ENCODE measurements around the gene ALK.

DNA sequence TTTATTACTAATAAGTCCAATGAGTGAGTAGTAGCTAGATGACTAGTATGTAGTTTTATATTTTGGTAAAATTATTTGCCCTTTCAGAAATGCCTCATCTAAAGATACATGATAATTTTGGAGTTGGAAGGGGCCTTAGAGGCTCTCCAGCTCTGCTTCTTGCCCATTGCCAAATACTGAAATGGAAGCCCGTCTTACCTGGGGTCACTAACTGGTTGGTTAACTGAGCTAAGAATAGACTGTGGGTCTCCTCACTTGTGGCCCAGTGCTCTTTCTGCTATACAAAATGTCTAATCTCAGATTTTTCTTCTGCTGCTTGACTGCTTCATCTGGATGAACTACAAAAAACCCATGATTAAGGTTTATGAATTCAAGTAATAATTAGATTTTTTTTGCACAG is 739.1 kb downstream of the ALK start:
- TF ChIP-seq POLR2AphosphoS5 (IDR thresholded peaks at IDR 0.05; ENCODE audit: low read depth, low read length) (no peak), REST (IDR thresholded peaks at IDR 0.05; ENCODE audit: insufficient read depth in 1 of 2, low read depth in 2 of 2, low read length in 2 of 2) (no peak)
